ENCODE measurements around the gene ADSS2. TPM values are rescaled to one million over a fixed set of nuclear protein-coding genes. Genes with fewer than 3 reads are reported as not detected.
A peak's percentile ranks its signal among the peaks of the same experiment; 100 is the strongest.

The ADSS2 gene
- total RNA-seq, 1 experiment from 2014 or later, result 46.2 TPM

- Histone ChIP-seq H3K36me3 (ENCODE audit: control insufficient read depth in 1 of 2, insufficient read depth in 2 of 2, low read length in 2 of 2) (peaks cover 3 to 14% of the 10 kb centered on the region in 2 experiments; a peak in 2 of 4 replicates), H3K9me3 (ENCODE audit: control insufficient read depth in 1 of 2, insufficient read depth in 1 of 2, low read depth in 1 of 2, low read length in 2 of 2) (no peaks in the 10 kb centered on the region), H3K9ac (ENCODE audit: low read length) (peak overlapping the region; percentile 95), H3K27ac (ENCODE audit: low read depth, low read length) (peak overlapping the region; percentile 56), H2AFZ (ENCODE audit: low read depth, low read length, poor library complexity, severe bottlenecking) (peak overlapping the region; percentile 87), H3K4me3 (replicated peaks in 1 of 2; ENCODE audit: low read depth in 1 of 2, low read length in 2 of 2) (peak overlapping the region; percentile 92), H4K20me1 (ENCODE audit: insufficient read depth) (no peaks in the 10 kb centered on the region; the same call in 1 of the 2 replicates), H3K4me1 (ENCODE audit: control insufficient read depth in 1 of 2, insufficient read depth in 2 of 2, low read length in 2 of 2) (peaks cover 4 to 17% of the 10 kb centered on the region in 2 experiments; a peak in 3 of 4 replicates), H3K9me2 (ENCODE audit: insufficient read depth) (no peaks in the 10 kb centered on the region), H3K4me2 (ENCODE audit: low read length) (peak overlapping the region; percentile 86), H3K27me3 (ENCODE audit: insufficient read depth, low read length) (no peaks in the 10 kb centered on the region), H3K79me2 (ENCODE audit: insufficient read depth, low read length) (peaks cover 45% of the 10 kb centered on the region)
- peak; percentile 94 for TF ChIP-seq ZBTB33 (IDR thresholded peaks at IDR 0.05; ENCODE audit: extremely low read depth, insufficient replicate concordance, low read length)
- no peak; the same call in 1 of the 2 replicates for TF ChIP-seq EGR1 (IDR thresholded peaks at IDR 0.05; ENCODE audit: low read depth)
- peak; percentile 38; the same call in 1 of the 2 replicates for TF ChIP-seq SIN3A (IDR thresholded peaks at IDR 0.05; ENCODE audit: low read depth)
- no peak for TF ChIP-seq POLR2A (IDR thresholded peaks at IDR 0.05; ENCODE audit: borderline replicate concordance, extremely low read depth, insufficient read depth, insufficient read length)
- TF ChIP-seq SP1 (IDR thresholded peaks at IDR 0.05; ENCODE audit: low read depth), result peak; percentile 84
- peak; percentile 63 for TF ChIP-seq SRF (IDR thresholded peaks at IDR 0.05; ENCODE audit: low read depth)
- peak; percentile 84 for TF ChIP-seq ELF1 (IDR thresholded peaks at IDR 0.05; ENCODE audit: borderline replicate concordance, low read depth)
- TF ChIP-seq JUND (IDR thresholded peaks at IDR 0.05), result no peak
- TF ChIP-seq POLR2AphosphoS5 (IDR thresholded peaks at IDR 0.05; ENCODE audit: low read depth, low read length), result peak; percentile 74
- TF ChIP-seq ZFX (IDR thresholded peaks at IDR 0.05), result no peak
- TF ChIP-seq, protein P1, sequence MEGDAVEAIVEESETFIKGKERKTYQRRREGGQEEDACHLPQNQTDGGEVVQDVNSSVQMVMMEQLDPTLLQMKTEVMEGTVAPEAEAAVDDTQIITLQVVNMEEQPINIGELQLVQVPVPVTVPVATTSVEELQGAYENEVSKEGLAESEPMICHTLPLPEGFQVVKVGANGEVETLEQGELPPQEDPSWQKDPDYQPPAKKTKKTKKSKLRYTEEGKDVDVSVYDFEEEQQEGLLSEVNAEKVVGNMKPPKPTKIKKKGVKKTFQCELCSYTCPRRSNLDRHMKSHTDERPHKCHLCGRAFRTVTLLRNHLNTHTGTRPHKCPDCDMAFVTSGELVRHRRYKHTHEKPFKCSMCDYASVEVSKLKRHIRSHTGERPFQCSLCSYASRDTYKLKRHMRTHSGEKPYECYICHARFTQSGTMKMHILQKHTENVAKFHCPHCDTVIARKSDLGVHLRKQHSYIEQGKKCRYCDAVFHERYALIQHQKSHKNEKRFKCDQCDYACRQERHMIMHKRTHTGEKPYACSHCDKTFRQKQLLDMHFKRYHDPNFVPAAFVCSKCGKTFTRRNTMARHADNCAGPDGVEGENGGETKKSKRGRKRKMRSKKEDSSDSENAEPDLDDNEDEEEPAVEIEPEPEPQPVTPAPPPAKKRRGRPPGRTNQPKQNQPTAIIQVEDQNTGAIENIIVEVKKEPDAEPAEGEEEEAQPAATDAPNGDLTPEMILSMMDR (IDR thresholded peaks at IDR 0.05 in 2 of 3, conservative IDR thresholded peaks at IDR 0.05 in 1 of 3; ENCODE audit: borderline replicate concordance in 1 of 3, insufficient read depth in 1 of 3, low read depth in 2 of 3, low read length in 2 of 3), result peak; percentile 24 to 43 (median 34); a peak in 5 of 6 replicates
- peak; percentile 65; the same call in 1 of the 2 replicates for TF ChIP-seq CBX3 (IDR thresholded peaks at IDR 0.05; ENCODE audit: low read depth)
- no peak for TF ChIP-seq EZH2phosphoT487 (IDR thresholded peaks at IDR 0.05; ENCODE audit: borderline replicate concordance)
- TF ChIP-seq MAX (IDR thresholded peaks at IDR 0.05), result peak; percentile 69
- TF ChIP-seq ZNF274 (IDR thresholded peaks at IDR 0.05; ENCODE audit: low read depth, low read length), result no peak
- TF ChIP-seq RAD21 (IDR thresholded peaks at IDR 0.05; ENCODE audit: low read depth), result peak; percentile 57
- peak; percentile 86 for TF ChIP-seq YY1 (IDR thresholded peaks at IDR 0.05; ENCODE audit: extremely low read depth, insufficient replicate concordance, low read depth, low read length)
- ChIA-PET CTCF (no interaction called here), RAD21 (ENCODE audit: low non-redundant PET in 1 of 2, low total read pairs in 2 of 2, uncharacterized antibody in 2 of 2, unreplicated experiment in 2 of 2) (no interaction called here), POLR2A (no interaction called here)
- peak; percentile 96 for ATAC-seq
- TSS peak; percentile 79 for BruUV-seq (replicated peaks)
- DNase-seq (ENCODE audit: low read depth, low spot score), result peak; percentile 98
- intact Hi-C loops (cut with micrococcal nuclease), result loop anchor here (2.0 to 10.0 kb wide), 2 partner anchors 201 to 343 kb away; partner anchors contain the start of gene DESI2
Observed at GRCh38 chr1:244451951-244452795, 464 bp upstream of the ADSS2 start.

Measured in HCT116 (cell line).